GOT3 (cell line): Measurements from ENCODE around the gene SAMD9.
"Not testable (repeated sequence)": the region's sequence is repeated elsewhere in the genome, so short reads cannot be mapped to it uniquely, and the experiment has no call there.

ENCODE experiments used
- DNase-seq: peaks from one replicate; lab custom pipeline; 2025; ENCODE audit warnings: mixed read lengths; lab: John Stamatoyannopoulos, UW

Gene SAMD9

DNA sequence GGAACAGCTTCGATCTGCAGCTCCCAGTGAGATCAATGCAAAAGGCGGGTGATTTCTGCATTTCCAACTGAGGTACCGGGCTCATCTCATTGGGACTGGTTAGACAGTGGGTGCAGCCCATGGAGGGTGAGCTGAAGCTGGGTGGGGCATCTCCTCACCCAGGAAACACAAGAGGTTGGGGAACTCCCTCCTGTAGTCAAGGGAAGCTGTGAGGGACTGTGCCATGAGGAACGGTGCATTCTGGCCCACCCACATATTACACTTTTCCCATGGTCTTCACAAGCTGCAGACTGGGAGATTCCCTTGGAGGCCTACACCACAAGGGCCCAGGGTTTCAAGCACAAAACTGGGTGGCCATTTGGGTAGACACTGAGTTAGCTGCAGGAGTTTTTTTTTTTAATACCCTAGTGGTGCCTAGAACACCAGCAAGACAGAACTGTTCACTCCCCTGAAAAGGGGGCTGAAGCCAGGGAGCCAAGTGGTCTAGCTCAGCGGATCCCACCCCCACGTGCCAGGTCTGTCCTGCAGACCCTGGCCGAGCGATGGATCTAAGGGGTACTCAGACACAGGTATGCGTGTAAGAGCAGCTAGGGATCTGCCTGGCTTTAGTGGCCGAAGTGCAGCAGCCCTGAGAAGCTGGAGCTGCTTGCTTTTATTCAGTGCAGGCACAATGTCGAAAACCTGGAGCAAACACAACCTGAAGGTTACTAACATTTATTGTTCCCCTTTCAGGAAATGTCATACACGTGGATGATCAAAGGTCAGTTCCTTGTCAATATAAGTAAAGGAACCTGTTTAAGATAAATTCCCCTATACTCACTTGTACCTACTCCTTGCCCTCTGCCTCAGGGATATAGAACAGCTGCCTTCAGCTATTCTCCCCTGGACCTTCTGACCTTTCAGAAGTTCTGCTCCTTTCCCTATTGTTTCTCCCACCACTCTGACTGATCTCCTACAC is 3.1 kb upstream of the SAMD9 start:
- no peak for DNase-seq

GRCh38 chr7:93119191-93119905 is 1.6 kb upstream of the SAMD9 start:
- DNase-seq: no peak

GRCh38 chr7:93117327-93117726 is 452 bp downstream of the SAMD9 start:
- DNase-seq: no peak

DNA sequence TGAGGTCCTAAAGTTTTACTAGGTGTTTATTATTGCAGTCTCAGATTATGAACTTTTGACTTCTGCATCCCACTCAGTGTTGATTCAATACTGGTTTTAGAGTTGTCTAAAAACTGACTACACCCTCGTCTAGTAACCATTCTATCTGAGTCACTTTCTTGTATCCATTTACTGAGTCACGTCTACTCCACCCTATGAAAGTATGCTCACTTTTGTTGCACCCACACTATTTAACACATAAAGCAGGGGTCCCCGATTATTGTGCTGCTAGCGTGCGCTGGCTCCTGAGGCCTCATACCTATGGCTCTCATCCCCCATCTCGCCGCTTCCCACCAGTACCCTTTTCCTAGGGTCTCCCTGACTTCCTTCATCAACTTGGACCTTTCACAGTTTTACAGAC is 2.0 kb downstream of the SAMD9 start:
- no peak for DNase-seq

- no peak for DNase-seq
Observed at GRCh38 chr7:93108003-93108402, 9.8 kb downstream of the SAMD9 start.

DNA sequence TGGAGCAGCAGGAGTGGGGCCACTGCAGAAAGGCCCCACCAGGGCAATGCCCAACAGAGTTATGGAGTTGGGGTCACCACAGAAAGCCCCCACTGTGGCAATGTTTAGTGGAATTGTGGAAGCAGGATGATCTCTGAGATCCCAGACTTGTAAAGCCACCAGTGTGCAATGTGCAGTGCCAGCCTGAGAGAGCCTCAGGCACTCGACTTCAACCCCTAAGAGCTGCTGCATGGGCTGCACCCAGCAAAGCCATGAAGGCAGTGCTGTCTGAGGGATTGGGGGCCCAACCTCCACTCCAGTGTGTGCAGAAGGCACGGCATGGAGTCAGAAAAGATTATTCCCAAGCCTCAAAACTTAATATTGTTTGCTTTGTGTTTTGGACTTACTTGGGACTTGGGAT is 20.4 kb downstream of the SAMD9 start:
- DNase-seq: no peak

DNA sequence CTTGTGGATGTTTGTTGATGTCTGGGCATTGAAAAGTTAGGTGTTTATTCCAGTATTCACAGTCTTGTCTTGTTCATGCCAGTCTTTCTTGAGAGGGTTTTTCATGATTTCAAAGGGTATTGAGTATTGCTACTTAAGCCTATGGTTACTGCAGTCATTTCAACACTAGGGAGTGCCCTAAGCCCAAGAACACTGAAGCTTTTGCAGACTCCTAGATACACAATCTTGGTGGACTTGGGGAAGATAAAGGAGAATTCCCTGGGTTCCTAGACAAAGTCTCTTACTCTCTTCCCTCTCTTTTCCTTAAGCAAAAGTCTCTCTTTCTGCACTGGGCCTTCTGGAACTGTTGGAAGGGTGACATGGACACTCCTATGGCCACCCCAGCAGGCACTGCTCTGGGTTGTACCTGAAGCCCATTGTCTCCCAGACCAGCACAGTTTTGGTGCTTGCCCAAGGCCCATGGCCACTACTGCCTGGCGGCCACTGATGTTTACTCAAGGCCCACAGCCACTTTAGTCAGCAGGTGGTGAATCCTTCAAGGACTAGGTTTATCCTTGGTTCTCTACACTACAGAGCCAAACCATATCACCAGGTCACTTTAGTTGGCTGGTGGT is 24.9 kb downstream of the SAMD9 start:
- DNase-seq: no peak

GRCh38 chr7:93073357-93073756 is 44.4 kb downstream of the SAMD9 start:
- DNase-seq: not testable (repeated sequence)

GRCh38 chr7:93062599-93062998 is 55.2 kb downstream of the SAMD9 start:
- DNase-seq: no peak

GRCh38 chr7:93060865-93061264 is 56.9 kb downstream of the SAMD9 start:
- DNase-seq: no peak

DNA sequence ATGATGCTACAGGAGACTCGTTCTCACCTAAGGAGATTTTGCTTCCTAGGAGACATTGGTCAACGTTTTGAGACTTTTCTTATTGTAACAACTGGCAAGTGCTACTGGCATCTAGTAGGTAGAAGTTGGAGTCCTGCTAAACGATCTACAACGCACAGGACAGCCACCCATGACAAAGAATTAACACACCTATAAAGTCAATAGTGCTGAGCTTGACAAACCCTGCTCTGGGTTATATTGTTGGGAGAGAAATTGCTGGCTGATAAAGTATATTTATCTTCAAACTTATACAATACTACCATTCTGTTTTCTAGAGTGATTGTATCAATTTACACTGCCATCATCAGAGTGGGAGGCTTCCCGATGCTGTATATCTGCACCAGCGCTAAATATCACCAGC is 57.8 kb downstream of the SAMD9 start:
- no peak for DNase-seq

- DNase-seq: not testable (repeated sequence)
Observed at GRCh38 chr7:93056621-93057020, 61.2 kb downstream of the SAMD9 start.

DNA sequence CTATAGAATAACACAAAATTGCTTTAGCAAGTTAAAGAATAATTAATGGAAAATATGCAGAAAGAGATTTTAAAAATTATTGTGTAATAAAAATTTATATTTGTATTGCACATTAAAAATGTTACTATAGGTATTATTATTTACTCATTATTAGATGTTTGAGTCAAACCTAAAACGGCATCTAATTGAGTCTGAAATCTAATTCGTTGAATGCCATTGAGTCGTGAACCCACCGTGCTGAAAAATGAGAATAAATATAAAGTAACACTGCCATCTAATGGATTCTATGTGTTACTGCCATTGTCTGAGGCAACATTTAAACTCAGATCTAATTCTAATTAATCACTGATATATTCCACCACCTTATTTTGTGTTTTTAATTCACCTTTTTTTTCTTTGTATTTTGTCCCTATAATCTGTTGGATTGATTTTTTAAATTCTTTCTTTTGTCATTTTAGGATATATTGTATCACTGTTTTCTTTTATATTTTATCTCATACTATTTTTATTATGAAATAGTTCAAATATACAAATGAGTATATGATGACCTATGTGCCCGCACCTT is 62.2 kb downstream of the SAMD9 start:
- no peak for DNase-seq

DNA sequence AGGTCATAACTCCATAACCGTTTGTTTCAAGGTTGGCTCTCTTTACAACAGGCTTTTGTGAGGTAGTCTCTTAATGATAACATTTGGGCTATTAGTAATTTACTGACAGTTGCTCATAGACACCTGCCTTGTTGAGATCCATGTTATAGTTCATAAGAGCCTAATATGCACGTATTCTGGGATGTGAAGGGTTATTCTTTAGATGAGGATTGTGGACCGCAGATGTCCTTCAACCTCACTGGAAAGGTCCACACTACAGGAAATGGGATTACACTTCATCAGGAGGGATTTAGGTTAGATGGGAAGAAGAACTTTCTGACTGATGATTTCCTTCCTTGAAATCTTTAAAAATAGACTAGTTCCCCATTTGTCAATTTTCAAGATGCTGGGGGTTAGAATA is 62.8 kb downstream of the SAMD9 start:
- DNase-seq: no peak

DNA sequence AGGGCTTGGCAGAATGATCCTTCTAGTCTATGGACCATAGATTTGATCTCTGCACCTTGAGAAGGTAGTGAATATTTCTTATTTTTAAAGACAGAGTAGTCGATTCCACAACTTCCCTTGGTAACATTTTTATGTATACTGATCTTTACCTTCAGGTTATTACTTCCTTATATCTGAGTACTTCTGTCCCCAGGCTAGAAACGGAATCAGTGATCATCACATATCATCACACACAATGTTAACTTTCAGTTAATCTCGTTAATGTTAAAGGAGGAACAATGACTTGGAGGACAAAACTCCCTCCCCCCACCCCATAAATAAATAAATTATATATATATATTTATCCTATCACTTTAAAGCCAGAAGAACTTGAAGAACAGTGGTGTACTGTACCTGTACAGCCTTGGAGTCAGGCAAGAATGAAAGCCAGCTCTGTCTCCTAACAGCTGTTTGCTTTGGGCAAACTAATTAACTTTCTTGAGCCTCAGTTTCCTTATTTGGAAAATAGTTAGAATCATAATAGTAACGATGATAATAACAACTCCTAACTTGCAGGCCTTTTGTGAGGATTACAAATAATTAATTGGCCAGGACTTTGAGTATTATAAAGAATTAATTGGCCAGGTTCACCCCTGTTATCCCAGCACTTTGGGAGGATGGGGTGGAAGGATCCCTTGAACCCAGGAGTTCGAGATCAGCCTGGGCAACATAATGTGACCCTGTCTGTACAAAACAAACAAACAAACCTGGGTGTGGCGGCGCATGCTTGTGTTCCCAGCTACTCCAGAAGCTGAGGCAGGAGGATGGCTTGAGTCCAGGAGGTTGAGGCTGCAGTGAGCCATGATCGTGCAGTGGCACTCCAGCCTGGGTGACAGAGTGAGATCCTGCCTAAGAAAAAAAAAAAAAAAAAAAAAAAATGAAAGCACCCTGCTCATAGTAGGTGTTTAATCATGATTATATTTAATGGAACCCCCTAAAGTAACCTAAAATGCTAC is 63.5 kb downstream of the SAMD9 start:
- no peak for DNase-seq

- no peak for DNase-seq
Observed at GRCh38 chr7:93053209-93053948, 64.4 kb downstream of the SAMD9 start.

DNA sequence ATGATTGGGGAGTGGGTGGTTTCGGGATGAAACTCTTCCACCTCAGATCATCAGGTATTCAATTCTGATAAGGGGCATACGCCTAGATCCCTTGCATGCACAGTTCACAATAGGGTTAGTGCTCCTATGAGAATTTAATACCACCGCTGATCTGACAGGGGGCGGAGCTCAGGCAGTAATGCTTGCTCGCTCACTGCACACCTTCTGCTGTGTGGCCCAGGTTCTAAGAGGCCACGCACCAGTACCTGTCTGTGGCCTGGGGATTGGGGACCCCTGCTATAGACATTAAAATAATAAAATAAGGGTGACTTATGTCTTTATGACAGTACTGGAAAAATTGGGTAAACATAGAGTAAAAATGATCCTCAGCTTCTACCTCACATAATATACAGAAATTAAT is 66.1 kb downstream of the SAMD9 start:
- DNase-seq: no peak
